RPMI8226 (cell line): ENCODE measurements around the gene PHLDA2.
A peak's percentile ranks its signal among the peaks of the same experiment; 100 is the strongest.
"Not testable (repeated sequence)": the region's sequence is repeated elsewhere in the genome, so short reads cannot be mapped to it uniquely, and the experiment has no call there.

Experiments
- DNase-seq: peaks from one replicate; pipeline ENCODE4 v3.0.0-alpha.2; 2015

The PHLDA2 gene

DNA sequence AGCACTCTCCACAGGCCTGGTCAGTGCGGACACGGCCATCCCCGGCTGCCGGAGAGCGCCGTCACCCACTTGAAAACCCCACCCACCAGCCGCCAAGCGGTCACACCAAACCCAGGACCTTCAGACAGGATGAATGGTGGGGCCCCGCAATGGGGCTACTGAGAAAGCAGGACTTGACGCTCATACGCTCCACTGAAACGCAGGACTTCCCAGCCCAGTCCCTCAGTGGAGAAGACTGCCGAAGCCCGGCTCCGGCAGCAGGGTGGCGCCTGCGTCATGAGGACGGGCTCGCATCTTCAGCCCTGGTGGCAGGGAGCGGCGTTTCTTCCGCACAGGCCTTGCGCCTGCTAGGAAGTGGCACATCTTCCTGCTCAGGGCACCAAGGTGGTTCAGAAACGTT, 15.3 kb upstream of the PHLDA2 start:
- DNase-seq, result no peak

- no peak for DNase-seq
Measured at GRCh38 chr11:2943711-2944118, 14.5 kb upstream of the PHLDA2 start.

GRCh38 chr11:2942872-2943710, 13.9 kb upstream of the PHLDA2 start:
- DNase-seq, result no peak

DNA sequence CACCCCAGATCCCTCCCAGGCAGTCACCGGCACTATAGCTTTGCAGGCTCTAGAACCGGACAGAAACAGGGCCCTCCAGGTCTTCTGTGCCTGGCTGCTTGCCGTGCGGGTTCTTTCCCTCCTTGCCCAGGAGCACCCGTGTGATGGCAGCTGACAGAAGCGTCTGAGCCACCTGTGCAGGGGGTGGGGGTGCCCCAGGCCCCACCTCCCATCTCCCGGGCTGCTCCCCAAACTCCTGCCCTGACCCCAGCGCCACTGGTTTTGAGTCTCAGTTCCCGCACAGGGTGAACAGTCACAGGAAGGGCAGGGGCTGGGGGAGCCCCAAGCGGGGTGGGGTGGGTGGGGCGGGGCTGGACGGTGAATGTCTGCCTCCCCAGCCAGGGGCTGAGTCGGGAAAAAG, 13.2 kb upstream of the PHLDA2 start:
- DNase-seq, result no peak

DNA sequence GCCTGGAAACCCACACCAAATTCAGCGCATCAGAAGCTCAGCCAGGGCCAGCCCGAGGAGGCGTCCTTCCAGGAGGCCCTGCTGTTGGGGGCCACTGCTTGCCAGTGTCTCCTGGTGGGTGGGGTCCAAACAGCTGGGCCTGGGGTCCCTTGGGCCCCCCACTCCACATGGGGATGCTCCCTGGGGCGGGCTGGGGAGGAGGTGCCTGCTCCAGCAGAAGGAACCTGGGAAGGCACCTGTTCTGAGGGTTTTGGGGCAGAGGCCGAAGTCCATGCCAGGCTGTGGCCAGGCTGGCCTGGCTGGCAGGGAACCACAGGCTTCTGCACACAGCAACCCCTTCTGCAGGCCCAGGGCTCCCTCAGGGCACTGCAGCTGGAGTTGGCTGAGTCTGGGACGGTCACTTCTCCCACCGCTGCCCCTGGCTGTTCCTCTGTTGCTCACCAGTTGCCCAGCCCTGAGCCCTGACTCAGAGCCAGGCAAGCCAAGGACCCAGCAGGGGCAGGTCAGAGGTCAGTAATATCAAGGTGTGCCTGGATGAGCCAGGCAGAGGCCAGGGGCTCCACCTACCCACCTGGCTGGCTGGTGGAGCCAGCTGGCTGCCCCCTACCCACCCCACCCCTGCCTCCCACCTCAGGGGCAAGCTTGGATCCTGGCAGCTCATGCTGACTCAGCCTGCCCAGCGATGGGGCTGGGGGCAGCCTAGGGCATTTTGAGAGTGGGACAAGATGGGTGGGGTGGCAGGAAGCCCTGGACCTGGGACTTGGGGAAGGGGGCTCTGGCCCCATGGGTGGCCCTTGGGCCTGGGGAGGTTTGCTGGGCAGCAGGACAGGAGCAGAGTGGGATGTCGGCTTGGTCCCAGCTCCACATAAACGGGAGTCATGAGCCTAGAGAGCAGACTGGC, 12.0 kb upstream of the PHLDA2 start:
- peak; percentile 37 for DNase-seq

DNA sequence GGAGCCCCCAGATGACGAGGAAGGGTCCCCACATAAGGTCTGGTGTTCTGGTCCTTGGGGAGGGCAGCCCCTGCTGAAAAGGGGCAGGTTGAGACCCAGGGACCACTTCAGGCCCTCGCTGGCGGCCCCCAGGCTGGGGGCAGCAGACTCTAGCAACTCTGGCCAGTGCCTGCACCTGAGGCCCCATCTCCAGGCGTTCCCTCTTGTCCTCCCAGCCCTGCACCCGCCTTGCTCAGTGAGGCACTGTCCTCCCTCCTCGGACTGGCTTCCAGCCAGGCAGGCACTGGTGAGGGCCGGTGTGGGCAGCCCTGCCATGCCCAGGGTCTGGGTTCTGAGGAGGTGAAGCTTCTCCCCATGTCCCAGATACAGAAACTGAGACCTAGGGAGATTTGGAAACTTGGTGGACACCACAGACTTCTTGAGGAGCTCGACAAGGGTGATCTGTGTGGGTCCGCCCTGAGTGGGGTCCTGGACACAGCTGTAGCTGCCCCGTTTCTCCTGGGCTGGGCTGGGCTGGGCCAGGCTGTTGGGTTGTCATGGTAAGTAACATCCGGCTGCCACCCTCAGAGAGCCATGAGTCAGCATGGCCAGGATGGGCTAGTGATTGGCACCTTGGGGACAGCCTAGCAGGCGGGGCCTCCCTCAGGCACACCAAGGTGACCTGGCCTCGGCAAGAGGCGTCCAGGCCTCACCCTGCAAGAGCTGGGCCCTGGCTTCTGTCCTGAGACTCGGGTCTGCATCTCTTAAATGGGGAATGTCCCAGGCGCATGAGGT, 11.1 kb upstream of the PHLDA2 start:
- DNase-seq, result peak; percentile 83

DNA sequence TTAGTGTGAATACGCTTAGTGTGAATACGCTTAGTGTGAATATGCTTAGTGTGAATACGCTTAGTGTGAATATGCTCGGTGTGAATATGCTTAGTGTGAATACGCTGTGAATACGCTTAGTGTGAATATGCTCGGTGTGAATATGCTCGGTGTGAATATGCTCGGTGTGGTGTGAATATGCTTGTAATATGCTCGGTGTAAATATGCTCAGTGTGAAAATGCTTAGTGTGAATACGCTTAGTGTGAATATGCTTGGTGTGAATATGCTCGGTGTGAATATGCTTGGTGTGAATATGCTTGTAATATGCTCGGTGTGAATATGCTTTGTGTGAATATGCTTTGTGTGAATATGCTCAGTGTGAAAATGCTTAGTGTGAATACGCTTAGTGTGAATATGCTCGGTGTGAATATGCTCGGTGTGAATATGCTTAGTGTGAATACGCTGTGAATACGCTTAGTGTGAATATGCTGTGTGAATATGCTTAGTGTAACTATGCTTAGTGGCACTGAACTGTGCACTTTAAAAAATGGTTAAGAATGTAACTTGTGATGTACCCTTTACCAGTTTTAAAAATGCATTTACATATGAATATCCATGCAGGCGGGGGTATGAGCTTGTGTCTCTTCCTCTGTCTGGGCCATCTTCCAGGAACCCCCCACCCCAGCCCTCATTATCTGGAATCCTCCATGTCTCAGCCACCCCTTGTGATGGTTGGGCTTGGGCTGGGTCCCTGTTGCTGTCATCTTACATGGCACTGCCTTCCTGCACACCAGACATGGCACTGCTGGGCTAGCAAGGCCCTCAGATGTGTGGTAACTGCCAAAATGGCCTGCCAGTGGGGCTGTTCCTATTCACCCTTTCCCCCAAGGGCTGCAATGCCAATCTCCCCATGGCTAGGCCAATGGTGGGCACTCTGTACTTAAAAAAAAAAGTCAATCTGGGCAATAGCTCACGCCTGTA, 9.5 kb upstream of the PHLDA2 start:
- not testable (repeated sequence) for DNase-seq

DNA sequence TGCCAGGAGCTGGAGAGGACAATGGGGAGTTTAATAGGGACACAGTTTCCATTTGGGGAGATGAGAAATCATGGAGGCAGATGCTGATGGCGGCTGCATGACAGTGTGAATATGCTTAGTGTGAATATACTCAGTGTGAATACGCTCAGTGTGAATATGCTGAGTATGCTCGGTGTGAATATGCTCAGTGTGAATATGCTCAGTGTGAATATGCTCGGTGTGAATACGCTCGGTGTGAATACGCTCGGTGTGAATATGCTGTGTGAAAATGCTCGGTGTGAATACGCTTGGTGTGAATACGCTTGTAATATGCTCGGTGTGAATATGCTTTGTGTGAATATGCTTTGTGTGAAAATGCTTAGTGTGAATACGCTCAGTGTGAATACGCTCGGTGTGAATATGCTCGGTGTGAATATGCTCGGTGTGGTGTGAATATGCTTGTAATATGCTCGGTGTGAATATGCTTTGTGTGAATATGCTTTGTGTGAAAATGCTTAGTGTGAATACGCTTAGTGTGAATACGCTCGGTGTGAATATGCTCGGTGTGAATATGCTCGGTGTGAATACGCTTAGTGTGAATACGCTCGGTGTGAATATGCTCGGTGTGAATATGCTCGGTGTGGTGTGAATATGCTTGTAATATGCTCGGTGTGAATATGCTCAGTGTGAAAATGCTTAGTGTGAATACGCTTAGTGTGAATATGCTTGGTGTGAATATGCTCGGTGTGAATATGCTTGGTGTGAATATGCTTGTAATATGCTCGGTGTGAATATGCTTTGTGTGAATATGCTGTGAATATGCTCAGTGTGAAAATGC, 8.6 kb upstream of the PHLDA2 start:
- DNase-seq, result not testable (repeated sequence)

- DNase-seq, result no peak
Measured at GRCh38 chr11:2934611-2935239, 5.5 kb upstream of the PHLDA2 start.

GRCh38 chr11:2934021-2934550, 4.9 kb upstream of the PHLDA2 start:
- DNase-seq, result no peak

GRCh38 chr11:2933375-2934020, 4.3 kb upstream of the PHLDA2 start:
- peak; percentile 95 for DNase-seq

DNA sequence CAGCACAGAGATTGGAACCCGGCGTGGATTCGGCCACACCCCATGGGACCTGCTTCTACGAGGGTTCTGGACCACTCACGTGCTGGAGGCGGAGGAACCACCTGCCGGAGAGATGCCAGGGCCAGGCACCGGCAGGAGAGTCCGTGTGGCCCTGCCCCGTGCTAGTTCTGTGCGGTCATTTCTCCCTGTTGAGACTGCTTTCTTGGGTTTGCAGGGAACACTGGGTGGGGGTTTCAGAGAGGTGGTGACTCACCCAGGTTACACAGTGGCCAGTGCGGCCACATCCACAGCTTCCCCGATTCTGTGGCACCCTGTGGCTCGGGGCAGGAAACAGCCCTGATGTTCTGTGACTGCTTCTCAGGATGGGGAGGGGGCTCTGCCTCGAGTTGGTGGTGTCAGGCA, 3.6 kb upstream of the PHLDA2 start:
- peak; percentile 31 for DNase-seq

GRCh38 chr11:2931771-2932738, 2.8 kb upstream of the PHLDA2 start:
- DNase-seq, result no peak

DNA sequence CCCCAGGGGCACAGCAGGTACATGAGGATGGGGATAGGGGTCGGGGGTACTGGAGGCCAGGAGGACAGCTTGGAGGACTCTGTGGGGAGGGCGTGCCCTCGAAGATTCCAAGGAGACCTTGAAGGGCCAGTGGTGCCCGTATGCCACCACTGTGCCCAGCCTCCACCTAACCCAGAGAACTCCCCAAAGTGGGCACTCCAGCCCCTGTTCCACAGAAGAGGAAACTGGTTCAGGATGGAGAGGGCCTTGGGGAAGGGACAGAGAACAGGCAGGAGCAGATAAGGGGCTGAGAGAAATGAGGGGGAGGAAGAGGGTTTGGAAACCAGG, 2.2 kb upstream of the PHLDA2 start:
- no peak for DNase-seq

DNA sequence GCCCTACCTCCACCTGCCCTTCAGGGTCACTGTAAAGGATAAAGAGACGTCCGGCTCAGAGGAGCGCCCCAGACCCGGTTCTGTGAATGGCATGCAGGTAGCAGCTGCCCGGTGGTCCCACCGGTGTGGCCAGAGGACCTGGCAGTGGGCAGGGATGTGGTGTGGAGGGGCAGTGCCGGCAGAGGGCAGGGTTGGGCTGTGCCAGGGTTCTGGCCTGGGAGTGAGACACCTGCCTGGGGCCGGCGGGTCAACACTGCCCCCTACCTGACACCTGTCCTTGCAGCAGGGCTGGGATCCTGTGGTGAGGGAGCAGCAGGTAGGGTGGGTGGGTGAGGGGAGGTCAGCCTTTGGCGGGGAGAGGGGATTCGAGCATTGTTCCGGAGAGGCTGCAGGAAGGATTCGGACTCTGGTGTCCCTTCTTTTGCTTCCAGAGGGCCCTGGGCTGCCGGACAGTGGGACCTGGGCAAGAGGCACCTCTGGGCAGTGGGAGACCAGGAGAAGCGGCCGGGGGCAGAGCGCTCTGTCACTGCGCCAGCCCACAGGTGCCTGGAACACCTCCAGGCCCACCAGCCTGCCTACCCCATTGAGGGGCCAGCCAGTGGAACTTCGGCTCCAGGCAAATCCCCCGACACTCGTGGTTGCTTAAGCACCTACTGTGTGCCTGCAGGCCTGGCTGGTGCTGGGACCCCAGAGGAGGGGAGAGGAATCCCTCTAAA, 1.6 kb upstream of the PHLDA2 start:
- peak; percentile 83 for DNase-seq

DNA sequence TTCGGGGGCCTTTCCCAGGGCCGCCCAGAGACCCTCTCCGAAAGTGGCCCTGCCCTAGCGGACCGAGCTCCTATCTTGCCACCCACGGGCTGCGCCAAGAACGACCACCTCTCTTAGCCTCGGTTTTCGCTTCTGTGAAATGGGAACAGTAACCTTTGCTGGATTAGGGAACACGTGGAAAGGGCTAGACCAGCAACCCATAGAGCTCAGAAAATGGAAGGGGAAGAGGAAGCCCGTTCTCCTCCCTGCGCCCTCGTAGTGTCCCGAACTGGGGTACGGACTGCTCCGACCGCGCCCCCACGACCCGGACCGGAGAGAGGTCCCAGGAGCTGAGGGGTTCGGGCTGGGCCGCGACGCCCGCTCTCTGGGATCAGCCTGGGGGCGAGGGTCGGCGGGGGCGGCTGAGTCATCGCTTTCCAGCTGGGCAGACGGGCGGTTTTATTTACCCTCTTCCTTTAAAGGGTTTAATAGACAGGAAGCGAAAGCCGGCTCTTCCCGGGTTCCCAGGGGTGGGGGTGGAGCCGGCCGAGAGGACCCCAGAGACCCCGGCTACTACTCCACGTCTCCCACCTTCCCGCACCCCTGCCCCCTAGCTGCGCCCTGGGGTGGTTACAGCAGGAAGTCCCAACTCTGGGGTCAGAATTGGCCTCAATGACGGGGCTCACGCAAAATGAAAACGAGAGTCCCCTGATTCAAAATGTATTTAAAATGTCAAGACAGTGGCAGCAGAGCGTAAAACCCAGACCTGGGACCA, 907 bp upstream of the PHLDA2 start:
- DNase-seq, result peak; percentile 59

DNA sequence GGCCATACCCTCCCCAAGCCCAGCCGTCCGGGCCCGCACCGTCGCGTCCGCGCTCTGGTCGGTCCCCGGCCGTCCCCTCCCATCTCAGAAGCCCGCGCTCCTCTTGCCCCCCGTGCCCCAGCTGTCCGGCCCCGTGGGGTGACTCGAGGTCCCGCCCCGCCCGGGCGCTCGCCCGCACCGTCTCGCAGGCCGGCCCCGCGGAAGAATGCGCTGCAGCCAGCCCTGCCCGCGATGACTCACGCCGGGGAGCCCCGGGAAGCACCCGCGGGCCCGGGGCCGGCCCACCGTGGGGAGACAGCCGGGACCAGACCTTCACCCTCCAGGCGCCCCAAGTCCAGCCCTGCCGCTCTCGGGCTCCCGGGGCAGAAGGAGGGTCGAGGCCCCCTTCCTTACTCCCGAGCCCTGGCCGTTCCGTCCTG, 320 bp upstream of the PHLDA2 start:
- peak; percentile 59 for DNase-seq
